ENCODE results near the gene H2BK1.

H2BK1 gene

DNA sequence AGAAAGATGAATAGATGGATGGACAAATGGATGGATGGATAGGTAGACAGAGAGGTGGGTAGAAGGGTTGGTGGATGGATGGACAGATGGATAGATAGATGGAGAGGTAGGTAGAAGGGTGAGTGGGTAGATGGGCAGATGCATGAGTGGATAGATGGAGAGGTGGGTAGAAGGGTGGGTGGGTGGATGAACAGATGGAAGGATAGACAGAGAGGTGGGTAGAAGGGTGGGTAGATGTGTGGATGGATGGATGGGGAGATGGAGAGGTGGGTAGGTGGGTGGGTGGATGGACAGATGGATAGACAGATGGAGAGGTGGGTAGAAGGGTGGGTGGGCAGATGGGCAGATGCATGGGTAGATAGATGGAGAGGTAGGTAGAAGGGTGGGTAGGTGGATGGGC is 12.4 kb downstream of the H2BK1 start:
- no peak overlapping the region for H3K4me3 ChIP-seq (ENCODE audit: low read length)
- no peak overlapping the region for H2AFZ ChIP-seq (ENCODE audit: low read depth, low read length)
- H3K4me1 ChIP-seq (ENCODE audit: insufficient read depth, low read length): no peaks in the 10 kb centered on the region
- peaks cover 52% of the 10 kb centered on the region for H3K27me3 ChIP-seq (ENCODE audit: insufficient read depth, low read length)
- H3K9me3 ChIP-seq (ENCODE audit: low read length): no peaks in the 10 kb centered on the region
- no peaks in the 10 kb centered on the region for H3K36me3 ChIP-seq (ENCODE audit: insufficient read depth, low read length)

DNA sequence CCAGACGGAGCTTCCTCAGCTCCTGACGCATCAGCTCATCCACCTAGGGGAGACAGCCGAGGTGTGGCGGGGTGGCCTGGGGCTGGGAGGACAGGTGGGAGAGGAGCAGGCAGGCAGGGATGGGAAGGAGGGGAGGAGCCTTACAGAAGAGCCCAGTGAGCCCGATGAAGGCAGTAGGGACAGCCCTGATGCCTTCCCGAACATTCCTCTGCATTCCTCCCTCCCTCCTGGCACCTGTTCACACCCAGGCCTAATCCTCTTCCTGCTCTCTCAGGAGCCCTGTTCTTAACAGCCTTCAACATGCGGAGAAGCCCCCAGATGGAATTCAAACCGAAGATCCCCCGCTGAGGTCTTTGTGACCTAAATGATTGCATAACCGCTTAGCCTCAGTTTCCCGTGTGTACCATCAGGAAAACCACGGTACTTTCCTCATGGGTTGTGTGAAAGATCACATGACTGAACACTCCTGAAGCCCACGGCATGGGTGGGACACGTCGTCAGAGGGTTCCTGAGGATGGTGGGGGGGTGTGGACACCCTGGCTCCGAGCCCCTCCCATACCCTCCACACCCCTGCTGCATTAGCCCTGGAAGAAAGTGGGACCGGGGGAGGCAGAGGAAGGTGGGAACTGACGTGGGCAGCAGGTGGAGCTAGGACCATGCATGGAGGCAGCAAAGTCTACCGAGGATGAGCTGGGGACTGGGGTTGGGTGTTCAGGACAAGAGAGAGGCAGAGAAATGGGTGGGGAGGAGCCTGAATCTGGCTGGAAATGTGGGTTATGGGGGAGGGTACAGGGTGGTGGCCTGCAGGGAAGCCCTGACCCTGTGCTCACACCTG is 14.5 kb downstream of the H2BK1 start:
- peaks cover 52% of the 10 kb centered on the region for H3K27me3 ChIP-seq (ENCODE audit: insufficient read depth, low read length)
- no peak overlapping the region for H3K4me3 ChIP-seq (ENCODE audit: low read length)
- H3K36me3 ChIP-seq (ENCODE audit: insufficient read depth, low read length): no peaks in the 10 kb centered on the region
- no peak overlapping the region for H2AFZ ChIP-seq (ENCODE audit: low read depth, low read length)
- no peaks in the 10 kb centered on the region for H3K9me3 ChIP-seq (ENCODE audit: low read length)
- no peaks in the 10 kb centered on the region for H3K4me1 ChIP-seq (ENCODE audit: insufficient read depth, low read length)

DNA sequence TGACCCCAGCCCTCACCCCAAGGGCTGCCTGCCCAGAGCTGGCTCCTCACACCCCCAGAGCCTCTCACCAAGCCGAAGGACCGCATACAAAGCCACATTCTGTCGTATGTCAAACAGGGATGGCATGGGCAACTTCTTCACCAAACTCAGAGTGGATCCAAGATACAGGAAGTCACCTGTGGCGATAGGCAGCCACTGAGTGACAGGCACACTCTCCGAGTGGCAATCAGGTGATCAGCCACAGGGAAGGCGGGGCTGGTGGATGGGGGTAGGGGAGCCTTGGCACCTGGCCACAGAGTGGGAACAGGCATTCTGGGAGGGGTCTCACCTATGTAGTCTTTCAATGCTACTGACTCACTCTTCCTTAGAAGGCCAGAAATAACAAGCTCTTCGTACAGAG is 16.1 kb downstream of the H2BK1 start:
- Histone ChIP-seq H3K36me3 (ENCODE audit: insufficient read depth, low read length) (no peaks in the 10 kb centered on the region), H3K27me3 (ENCODE audit: insufficient read depth, low read length) (peaks cover 56% of the 10 kb centered on the region), H2AFZ (ENCODE audit: low read depth, low read length) (no peak overlapping the region), H3K4me3 (ENCODE audit: low read length) (no peak overlapping the region), H3K4me1 (ENCODE audit: insufficient read depth, low read length) (no peaks in the 10 kb centered on the region), H3K9me3 (ENCODE audit: low read length) (no peaks in the 10 kb centered on the region)

DNA sequence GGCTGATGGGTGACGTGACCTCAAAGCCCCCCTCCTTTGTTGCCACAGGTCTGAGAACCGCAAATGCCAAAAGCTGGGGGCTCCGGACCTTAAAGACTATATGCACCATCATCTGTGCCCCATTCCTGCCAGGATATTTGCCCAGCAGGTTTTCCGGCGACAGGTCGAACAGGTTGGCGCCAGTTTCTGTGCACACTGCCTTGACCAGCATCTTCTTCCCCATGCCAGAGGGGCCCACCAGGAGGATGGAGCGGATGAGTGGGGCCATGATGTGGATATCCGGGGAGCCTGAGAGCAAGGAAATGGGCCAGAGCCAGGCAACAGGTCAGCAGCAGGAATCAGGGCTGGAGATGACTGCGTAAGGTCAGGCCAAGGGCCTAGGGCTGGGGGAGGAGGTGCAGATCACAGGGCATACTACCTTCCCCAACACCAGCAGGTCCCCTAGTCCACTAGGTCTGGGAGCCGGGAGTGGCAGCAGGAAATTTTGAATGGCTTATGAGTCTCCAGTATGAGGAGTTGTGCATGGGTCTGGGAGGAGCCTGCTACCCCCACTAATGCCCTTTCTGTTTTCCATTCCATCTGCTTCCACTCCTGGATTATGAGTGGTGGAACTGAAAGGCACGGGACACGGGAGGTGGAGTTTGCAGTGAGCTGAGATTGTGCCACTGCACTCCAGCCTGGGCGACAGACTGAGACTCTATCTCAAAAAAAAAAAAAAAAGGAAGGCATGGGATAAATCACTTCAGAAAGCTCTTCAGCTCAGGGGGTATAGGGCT is 16.9 kb downstream of the H2BK1 start:
- H3K9me3 ChIP-seq (ENCODE audit: low read length): no peaks in the 10 kb centered on the region
- H3K4me1 ChIP-seq (ENCODE audit: insufficient read depth, low read length): no peaks in the 10 kb centered on the region
- H3K4me3 ChIP-seq (ENCODE audit: low read length): no peak overlapping the region
- peaks cover 59% of the 10 kb centered on the region for H3K27me3 ChIP-seq (ENCODE audit: insufficient read depth, low read length)
- no peaks in the 10 kb centered on the region for H3K36me3 ChIP-seq (ENCODE audit: insufficient read depth, low read length)
- no peak overlapping the region for H2AFZ ChIP-seq (ENCODE audit: low read depth, low read length)

DNA sequence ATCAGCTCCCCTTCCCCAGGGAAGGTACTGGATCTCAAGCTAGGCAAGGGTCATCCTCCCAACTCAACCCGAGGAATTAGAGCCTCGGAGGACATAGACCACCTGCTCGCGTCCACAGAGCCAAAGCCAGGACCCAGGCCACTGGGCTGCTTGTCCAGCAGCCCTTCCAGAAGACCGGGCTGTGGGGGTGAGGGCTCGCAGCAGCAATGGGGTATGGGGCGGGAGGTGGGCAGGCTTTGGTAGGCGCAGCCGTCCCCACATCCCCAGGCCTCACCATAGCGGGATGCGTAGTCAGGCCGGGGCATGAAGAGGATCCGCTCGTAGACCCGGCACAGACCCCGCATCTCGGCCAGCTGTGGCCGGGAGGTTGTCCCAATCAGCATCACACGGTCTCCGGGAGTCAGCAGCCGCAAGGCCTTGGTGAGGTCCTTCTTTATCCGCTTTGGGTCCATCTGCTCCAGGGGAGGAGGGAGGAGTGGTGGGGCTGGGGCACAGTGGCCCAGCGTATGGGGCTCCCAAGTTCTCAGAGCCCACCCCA is 18.2 kb downstream of the H2BK1 start:
- Histone ChIP-seq H3K36me3 (ENCODE audit: insufficient read depth, low read length) (no peaks in the 10 kb centered on the region), H3K9me3 (ENCODE audit: low read length) (no peaks in the 10 kb centered on the region), H3K4me1 (ENCODE audit: insufficient read depth, low read length) (no peaks in the 10 kb centered on the region), H3K4me3 (ENCODE audit: low read length) (no peak overlapping the region), H2AFZ (ENCODE audit: low read depth, low read length) (no peak overlapping the region), H3K27me3 (ENCODE audit: insufficient read depth, low read length) (peaks cover 53% of the 10 kb centered on the region)

DNA sequence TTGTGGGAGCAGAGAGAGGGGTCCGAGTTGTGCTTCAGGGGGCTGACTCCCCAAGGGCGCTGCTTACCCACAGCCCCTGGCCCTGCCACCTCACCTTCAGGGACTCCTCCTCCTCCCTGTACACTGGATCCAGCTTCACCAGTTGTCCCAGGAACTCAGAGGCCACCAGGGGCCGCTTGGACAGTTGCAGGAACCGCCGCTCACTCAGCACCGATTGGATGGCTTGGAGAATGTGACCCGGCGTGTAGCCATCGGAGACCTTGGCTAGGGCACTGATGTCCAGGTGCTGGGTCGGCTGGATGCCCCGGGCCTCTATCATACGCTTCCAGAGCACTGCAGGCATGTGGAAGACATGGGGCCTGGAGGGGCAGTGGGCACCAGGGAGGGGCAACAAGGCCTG is 18.7 kb downstream of the H2BK1 start:
- Histone ChIP-seq H3K4me3 (ENCODE audit: low read length) (no peak overlapping the region), H3K36me3 (ENCODE audit: insufficient read depth, low read length) (no peaks in the 10 kb centered on the region), H3K27me3 (ENCODE audit: insufficient read depth, low read length) (peaks cover 52% of the 10 kb centered on the region), H3K9me3 (ENCODE audit: low read length) (no peaks in the 10 kb centered on the region), H3K4me1 (ENCODE audit: insufficient read depth, low read length) (no peaks in the 10 kb centered on the region), H2AFZ (ENCODE audit: low read depth, low read length) (no peak overlapping the region)

DNA sequence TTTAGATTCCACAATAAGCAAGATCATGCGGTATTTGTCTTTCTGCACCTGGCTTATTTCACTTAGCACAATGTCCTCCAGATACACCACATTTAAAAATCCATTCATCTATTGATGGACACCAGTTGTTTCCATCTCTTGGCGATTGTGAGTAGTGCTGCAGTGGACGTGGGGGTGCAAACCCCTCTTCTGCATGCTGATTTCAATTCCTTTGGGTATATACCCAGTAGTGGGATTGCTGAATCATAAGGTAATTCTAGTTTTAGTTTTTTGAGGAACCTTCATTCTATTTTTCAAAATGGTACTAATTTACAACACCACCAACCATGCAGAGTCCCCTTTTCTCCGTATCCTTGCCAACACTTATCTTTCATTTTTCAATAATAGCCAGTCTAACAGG is 21.2 kb downstream of the H2BK1 start:
- no peaks in the 10 kb centered on the region for H3K36me3 ChIP-seq (ENCODE audit: insufficient read depth, low read length)
- no peak overlapping the region for H3K4me3 ChIP-seq (ENCODE audit: low read length)
- H2AFZ ChIP-seq (ENCODE audit: low read depth, low read length): no peak overlapping the region
- no peaks in the 10 kb centered on the region for H3K9me3 ChIP-seq (ENCODE audit: low read length)
- no peaks in the 10 kb centered on the region for H3K4me1 ChIP-seq (ENCODE audit: insufficient read depth, low read length)
- H3K27me3 ChIP-seq (ENCODE audit: insufficient read depth, low read length): peaks cover 39% of the 10 kb centered on the region

DNA sequence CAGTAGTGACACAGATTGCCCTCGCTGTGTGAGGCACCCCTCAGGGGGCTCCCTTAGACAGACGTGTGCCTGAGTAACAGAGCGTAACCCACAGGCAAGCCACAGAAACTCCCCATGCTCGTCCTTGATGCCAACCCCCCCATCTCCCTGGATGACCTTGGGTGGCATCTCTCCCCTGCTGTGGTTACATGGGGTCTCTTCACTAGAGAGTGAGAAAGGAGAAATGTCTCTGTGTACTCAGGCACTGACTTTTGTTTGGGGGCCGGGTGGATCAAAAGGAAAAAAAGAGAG is 22.1 kb downstream of the H2BK1 start:
- Histone ChIP-seq H3K9me3 (ENCODE audit: low read length) (no peaks in the 10 kb centered on the region), H3K4me1 (ENCODE audit: insufficient read depth, low read length) (no peaks in the 10 kb centered on the region), H3K4me3 (ENCODE audit: low read length) (no peak overlapping the region), H2AFZ (ENCODE audit: low read depth, low read length) (no peak overlapping the region), H3K36me3 (ENCODE audit: insufficient read depth, low read length) (no peaks in the 10 kb centered on the region), H3K27me3 (ENCODE audit: insufficient read depth, low read length) (peaks cover 39% of the 10 kb centered on the region)

DNA sequence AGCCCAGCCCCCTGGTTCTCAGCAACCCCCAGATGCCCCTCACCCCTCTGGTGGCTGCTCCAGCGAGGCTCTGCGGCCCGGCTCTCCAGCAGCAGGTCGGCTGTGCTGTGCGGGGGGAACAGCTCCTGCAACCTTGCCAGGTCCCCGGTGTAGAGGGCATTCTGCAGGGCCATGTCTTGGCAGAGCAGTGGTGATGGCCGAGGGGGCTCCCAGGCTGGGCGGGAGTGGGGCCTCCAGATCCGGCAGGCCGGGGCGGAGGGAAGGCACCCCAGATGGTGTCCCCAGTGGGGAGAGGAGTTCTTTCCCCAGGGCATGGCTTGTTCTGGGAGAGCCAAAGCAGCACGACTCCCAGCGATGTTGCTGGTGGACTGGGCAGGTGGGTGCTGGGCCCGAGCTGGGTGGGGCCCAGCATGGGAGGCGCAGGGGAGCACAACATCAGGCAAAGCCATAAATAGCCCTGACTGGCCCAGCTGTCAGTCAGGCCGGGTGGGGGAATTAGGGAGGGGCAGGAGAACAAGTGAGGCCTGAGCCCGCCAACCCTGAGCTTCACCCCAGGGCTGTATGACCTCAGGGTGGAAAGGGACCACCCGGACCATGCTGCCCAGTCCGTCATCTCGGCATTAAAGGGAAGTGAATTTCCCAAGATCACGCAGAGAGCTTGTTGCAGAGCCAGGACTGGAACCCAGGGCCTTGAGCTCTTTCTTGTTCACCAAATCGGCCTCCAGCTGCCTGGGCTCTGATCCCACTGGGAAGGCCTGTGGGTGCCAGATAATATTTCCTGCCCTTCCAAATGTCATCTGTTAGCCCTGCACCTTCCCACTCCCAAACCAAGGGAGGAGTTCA is 22.7 kb downstream of the H2BK1 start:
- no peaks in the 10 kb centered on the region for H3K9me3 ChIP-seq (ENCODE audit: low read length)
- H3K4me1 ChIP-seq (ENCODE audit: insufficient read depth, low read length): no peaks in the 10 kb centered on the region
- no peaks in the 10 kb centered on the region for H3K36me3 ChIP-seq (ENCODE audit: insufficient read depth, low read length)
- H2AFZ ChIP-seq (ENCODE audit: low read depth, low read length): no peak overlapping the region
- no peak overlapping the region for H3K4me3 ChIP-seq (ENCODE audit: low read length)
- H3K27me3 ChIP-seq (ENCODE audit: insufficient read depth, low read length): peaks cover 39% of the 10 kb centered on the region

DNA sequence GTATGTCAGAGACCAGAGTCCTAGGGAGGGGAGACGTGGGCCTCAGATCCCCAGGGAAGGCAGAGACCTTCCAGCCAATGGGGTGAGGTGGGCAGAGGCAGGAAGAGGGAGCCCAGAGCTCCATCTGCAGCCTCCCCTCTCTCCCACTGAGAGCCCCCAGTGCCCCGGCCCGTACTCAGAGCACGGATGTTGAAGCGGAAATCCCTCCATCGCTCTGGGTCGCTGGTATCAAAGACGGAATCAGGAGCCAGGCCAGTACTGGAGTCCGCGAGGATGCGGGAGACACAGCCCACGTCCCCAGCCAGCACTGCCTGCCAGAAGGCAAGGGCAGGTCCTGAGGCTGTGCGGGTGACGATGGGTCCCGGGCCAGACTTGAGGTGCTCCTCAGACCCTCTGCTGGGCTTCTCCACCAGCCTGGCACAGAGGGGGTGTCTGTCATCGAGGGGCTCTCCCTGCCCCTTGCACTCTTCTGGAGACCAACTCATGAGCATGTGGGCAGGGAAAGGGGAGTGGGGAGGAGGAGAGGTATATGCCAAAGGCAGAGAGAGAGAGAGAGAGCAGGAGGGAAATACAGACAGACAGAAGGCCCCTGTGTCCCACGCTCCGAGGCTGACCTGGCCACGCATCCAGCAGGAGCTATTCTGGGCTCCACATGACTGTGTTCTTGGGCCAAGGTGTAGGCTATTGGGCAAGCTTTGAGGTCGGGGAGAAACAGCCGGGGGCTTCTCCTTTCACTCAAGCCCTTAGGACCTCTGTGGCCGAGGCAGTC is 23.5 kb downstream of the H2BK1 start, which contains the start of gene ASB10:
TSS of gene ASB10 (minus strand) at position 611 of the 769 bp plus-strand sequence. CDS start at position 491, 120 bp downstream.
- Histone ChIP-seq H3K27me3 (ENCODE audit: insufficient read depth, low read length) (peaks cover 32% of the 10 kb centered on the region), H3K4me1 (ENCODE audit: insufficient read depth, low read length) (no peaks in the 10 kb centered on the region), H2AFZ (ENCODE audit: low read depth, low read length) (no peak within 1 kb of the TSS)

DNA sequence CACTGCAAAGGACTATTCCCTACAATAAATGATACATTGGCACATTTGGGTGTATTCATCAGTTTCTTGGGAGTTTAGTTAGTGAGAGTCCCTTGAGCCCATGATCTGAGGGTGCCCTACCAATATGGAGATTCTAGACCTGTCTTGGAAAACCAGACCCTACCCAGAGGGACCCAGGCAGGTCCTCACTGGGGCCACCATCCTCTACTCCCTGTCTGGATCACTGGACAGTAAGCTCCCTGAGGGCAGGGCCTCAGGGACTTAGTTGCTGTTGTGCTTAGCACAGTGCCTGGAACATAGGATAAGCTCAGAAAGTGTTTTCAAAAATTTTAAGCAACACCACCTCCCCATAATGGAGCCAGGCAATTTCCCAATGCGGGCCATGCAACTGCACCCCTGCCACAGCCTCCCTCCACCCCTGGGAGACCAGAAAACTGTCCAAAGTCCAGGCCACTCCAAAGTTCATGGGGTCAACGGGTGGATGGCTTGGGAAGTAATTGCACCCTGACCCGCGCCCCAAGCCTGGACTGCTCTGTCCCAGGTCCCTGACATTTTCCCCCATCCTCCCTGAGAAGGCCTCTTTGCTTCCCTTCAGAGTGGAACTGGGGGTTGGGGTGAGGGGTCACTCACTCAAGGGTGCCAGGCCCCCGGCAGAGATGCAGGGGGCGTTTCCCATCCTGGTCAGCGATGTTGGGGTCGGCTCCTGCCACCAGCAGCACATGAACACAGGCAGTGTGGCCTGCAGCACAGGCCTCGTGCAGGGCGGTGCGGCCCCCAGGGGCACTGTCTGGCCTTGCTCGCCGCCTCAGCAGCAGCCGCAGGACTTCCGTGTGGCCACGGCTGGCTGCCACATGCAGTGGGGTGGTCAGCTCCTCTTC is 24.3 kb downstream of the H2BK1 start:
- Histone ChIP-seq H3K36me3 (ENCODE audit: insufficient read depth, low read length) (no peaks in the 10 kb centered on the region), H3K27me3 (ENCODE audit: insufficient read depth, low read length) (peaks cover 26% of the 10 kb centered on the region), H3K4me3 (ENCODE audit: low read length) (no peak overlapping the region), H2AFZ (ENCODE audit: low read depth, low read length) (no peak overlapping the region), H3K9me3 (ENCODE audit: low read length) (no peaks in the 10 kb centered on the region), H3K4me1 (ENCODE audit: insufficient read depth, low read length) (no peaks in the 10 kb centered on the region)

More for the DNA sequence above, 23.5 kb downstream of the H2BK1 start, which contains the start of gene ASB10:
- H3K9me3 ChIP-seq (ENCODE audit: low read length): no peaks in the 10 kb centered on the region
- H3K36me3 ChIP-seq (ENCODE audit: insufficient read depth, low read length): no peaks in the 10 kb centered on the region
- no peak within 1 kb of the TSS for H3K4me3 ChIP-seq (ENCODE audit: low read length)
